C4-2B (cell line): Measurements from ENCODE around the gene USP34.

Experiments used
- H3K27ac ChIP-seq: fragments of 450-650 bp; 2 replicates; pipeline ENCODE4 v1.5.1; 2017
- CTCF ChIP-seq: fragments of 450-650 bp; conservative IDR thresholded peaks from 2 replicates; pipeline ENCODE4 v1.5.1; 2017; ENCODE audit warnings: mild to moderate bottlenecking
- ZFX ChIP-seq: fragments of 450-650 bp; IDR thresholded peaks from 2 replicates; pipeline ENCODE4 v1.6.1; 2017

Gene USP34

GRCh38 chr2:61470965-61471904 is at the start of gene USP34:
TSS of gene USP34 (minus strand) at chr2:61471087. CDS start at chr2:61470692, 395 bp downstream.
- TF ChIP-seq ZFX = 0 out of 2 replicates have a peak, but pooled peaks have one; percentile 28
- TF ChIP-seq CTCF = no peak
- H3K27ac ChIP-seq = peak within 1 kb of the TSS; percentile 97

- no peak overlapping the region for H3K27ac ChIP-seq
- TF ChIP-seq CTCF = no peak
- TF ChIP-seq ZFX = no peak
These were observed 49.4 kb upstream of the USP34 start for GRCh38 chr2:61520261-61520660.

GRCh38 chr2:61512768-61513398 is 42.0 kb upstream of the USP34 start:
- TF ChIP-seq CTCF = no peak
- TF ChIP-seq ZFX = no peak
- no peak overlapping the region for H3K27ac ChIP-seq

- TF ChIP-seq ZFX (no peak), CTCF (no peak)
- no peak overlapping the region for H3K27ac ChIP-seq
These were observed 40.1 kb upstream of the USP34 start for GRCh38 chr2:61510674-61511671.

- TF ChIP-seq CTCF = no peak
- TF ChIP-seq ZFX = no peak
- H3K27ac ChIP-seq = no peak overlapping the region
These were observed 34.1 kb upstream of the USP34 start for GRCh38 chr2:61504949-61505348.

- TF ChIP-seq CTCF = no peak
- no peak for TF ChIP-seq ZFX
- H3K27ac ChIP-seq = no peak overlapping the region
These were observed 28.2 kb upstream of the USP34 start for GRCh38 chr2:61499060-61499459.
